HG03520 (cell line): Measurements from ENCODE around the gene ZNF195.
"Not testable (repeated sequence)": the region's sequence is repeated elsewhere in the genome, so short reads cannot be mapped to it uniquely, and the experiment has no call there.

Experiments
- ATAC-seq: cut with Tn5 transposase; IDR thresholded peaks from one replicate; pipeline ENCODE4 v1.9.1; 2021; ENCODE audit warnings: mild to moderate bottlenecking, moderate library complexity; ENCODE audit not compliant: unreplicated experiment

ZNF195 gene

GRCh38 chr11:3402861-3403250 lies 23.9 kb upstream of the ZNF195 start:
- ATAC-seq, result not testable (repeated sequence)

GRCh38 chr11:3402181-3402860 lies 23.4 kb upstream of the ZNF195 start:
- ATAC-seq, result not testable (repeated sequence)

GRCh38 chr11:3401052-3401451 lies 22.1 kb upstream of the ZNF195 start:
- ATAC-seq, result not testable (repeated sequence)

DNA sequence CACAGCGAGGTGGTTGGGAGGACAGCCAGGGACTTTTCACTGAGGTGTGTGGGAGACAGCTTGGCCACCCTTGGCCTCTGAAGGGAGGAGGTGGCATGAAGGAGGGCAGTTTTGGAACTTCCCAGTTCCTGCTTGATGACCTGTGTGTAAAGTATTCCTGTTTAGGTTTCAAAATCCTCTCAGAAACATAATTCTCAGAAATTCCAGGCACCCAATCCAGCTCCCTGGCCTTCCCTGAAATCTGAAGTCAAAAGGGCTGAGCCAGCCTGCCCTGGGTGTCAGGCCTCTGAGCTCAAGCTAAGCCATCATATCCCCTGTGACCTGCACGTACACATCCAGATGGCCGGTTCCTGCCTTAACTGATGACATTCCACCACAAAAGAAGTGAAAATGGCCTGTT lies 19.6 kb upstream of the ZNF195 start:
- not testable (repeated sequence) for ATAC-seq

- not testable (repeated sequence) for ATAC-seq
Measured at GRCh38 chr11:3398106-3398505, 19.2 kb upstream of the ZNF195 start.

DNA sequence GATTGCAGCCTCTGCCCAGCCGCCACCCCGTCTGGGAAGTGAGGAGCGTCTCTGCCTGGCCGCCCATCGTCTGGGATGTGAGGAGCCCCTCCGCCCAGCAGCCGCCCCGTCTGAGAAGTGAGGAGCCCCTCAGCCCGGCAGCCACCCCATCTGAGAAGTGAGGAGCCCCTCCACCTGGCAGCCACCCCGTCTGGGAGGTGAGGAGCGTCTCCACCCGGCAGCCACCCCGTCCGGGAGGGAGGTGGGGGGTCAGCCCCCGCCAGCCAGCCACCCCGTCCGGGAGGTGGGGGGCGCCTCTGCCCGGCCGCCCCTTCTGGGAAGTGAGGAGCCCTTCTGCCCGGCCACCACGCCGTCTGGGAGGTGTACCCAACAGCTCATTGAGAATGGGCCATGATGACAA lies 18.3 kb upstream of the ZNF195 start:
- not testable (repeated sequence) for ATAC-seq

DNA sequence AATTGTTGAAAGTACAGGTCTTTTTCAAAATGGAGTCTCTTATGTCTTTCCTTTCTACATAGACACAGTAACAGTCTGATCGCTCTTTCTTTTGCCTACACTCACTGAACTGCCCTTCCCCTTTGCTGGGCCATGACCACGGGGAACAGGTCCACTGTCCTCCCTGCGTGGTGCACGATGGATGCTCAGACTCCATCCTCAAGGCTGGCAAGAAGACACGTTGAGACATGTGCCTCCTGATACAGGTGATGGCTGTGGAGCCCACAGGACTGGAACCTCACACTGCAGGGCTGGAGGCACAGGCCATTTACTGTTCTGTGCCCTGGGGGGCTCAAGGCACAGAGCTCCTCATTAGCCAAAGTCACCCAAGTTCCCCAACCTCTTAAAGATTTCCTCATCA lies 16.5 kb upstream of the ZNF195 start:
- not testable (repeated sequence) for ATAC-seq

GRCh38 chr11:3394956-3395355 lies 16.0 kb upstream of the ZNF195 start:
- not testable (repeated sequence) for ATAC-seq

GRCh38 chr11:3393450-3393849 lies 14.5 kb upstream of the ZNF195 start:
- ATAC-seq, result not testable (repeated sequence)

- ATAC-seq, result no peak
Measured at GRCh38 chr11:3382613-3383285, 3.8 kb upstream of the ZNF195 start.

DNA sequence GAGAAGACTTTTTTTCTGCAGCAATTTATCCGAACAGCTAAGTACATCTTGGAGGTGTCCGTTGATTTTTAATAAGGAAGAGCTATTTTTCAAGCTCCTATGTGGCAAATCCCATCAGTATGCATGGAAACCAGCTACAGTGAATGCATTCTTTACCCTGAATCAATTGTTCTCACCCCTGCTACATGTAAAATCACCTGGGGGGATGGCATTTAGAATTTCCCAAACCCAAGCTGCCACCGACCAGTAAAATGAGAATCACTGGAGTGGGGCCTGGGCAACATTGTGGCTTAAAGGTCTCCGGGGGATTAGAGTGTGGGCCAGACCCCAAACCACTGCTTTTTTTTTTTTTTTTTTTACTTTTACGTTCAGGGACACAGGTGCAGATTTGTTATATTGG lies 2.8 kb upstream of the ZNF195 start:
- ATAC-seq, result no peak

DNA sequence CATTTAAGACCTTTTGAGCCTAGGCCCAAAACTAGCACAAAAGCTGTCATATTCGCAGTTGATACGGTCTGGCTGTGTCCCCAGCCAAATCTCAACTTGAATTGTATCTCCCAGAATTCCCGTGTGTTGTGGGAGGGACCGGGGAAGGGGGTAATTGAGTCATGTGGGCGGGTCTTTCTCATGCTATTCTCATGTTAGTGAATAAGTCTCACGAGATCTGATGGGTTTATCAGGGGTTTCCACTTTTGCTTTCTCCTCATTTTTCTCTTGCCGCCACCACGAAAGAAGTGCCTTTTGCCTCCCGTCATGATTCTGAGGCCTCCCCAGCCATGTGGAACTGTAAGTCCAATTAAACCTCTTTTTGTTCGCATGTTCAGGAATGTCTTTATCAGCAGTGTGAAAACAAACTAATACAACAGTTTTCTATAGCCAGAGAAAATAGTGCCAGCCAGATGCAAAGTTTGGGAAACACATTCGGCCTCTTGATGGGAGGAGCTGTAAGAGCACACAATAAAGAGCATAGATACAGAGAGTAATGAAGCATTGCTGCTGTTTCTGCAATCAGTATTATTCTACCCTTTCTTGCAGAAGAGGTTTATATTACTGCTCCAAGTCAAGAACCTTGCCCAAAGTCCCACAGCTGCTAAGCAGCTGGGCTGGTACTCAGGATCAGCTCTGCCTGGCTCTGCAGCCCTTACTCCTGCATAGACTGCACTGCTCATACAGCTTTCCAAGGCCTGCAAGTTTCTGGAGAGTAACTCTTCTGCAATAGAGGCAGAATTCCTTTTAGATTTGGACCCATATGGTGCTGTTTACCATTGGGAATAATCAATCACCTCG lies 2.0 kb upstream of the ZNF195 start:
- ATAC-seq, result no peak

DNA sequence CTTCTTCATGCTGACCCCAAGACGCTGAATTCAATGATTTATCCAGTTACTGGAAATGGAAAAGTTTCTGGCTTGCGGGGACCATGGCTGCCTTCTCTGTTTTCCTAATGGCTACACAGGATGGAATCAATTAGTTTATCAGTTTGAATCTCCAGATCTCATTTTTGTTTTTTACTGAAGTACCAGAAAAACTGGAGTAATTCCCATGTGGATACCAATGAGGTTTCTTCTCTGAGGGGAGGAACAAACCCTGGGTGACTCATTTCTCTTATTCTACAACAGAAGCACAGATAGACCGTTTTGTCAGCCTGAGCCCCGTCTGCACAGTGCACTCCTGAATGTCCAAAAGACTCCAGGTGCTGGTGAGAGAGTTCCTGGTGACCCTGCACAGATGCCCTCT lies 3.4 kb downstream of the ZNF195 start:
- ATAC-seq, result no peak

GRCh38 chr11:3370311-3370870 lies 8.6 kb downstream of the ZNF195 start:
- no peak for ATAC-seq

GRCh38 chr11:3369366-3369765 lies 9.6 kb downstream of the ZNF195 start:
- no peak for ATAC-seq

GRCh38 chr11:3368199-3368598 lies 10.7 kb downstream of the ZNF195 start:
- no peak for ATAC-seq

- no peak for ATAC-seq
Measured at GRCh38 chr11:3367221-3367620, 11.7 kb downstream of the ZNF195 start.

- ATAC-seq, result no peak
Measured at GRCh38 chr11:3359092-3359824, 19.7 kb downstream of the ZNF195 start.

DNA sequence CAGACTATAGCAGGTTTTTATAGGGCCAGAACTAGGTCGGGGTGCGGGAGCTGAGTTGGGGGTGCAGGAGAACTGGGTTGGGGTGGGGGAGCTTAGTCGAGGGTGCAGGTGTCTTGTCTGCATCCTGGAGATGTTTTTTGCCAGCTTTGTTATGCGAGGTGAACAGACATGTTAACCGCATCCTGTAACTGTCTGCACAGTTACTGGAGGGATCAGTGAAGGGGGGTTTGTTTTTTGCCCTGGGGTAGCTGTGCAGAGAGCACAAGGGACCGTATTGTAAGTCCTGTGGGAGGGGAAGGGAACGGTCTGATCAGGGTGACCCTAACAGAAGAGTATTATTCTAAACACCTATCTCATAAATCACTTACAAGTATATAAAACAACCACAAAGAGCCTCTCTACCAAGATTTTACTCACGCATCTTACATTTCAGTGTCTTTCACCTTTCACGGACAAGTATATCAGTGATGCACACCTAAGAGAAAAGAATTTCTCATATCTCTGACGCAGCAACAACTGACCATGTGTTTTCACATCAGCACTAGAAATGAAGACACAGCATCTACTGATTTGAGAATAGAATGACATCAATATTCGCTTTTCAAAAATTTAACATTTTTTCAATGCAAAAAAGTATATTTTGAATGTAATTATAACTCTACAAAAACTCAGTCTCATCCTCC lies 20.8 kb downstream of the ZNF195 start:
- no peak for ATAC-seq

- no peak for ATAC-seq
Measured at GRCh38 chr11:3357302-3357701, 21.6 kb downstream of the ZNF195 start.
